SK-N-SH treated with all-trans-retinoic acid at 6 μM for 48 hours (cell line): ENCODE results near the gene CDH22.

Experiments used
- BACH2 ChIP-seq: fragments of 250-450 bp; sonication (Bioruptor Pico); IDR thresholded peaks from 2 replicates; pipeline ENCODE4 v1.9.0; 2021; ENCODE audit warnings: mild to moderate bottlenecking, borderline replicate concordance
- CSDC2 ChIP-seq: fragments of 250-450 bp; sonication (Bioruptor Pico); IDR thresholded peaks from 2 replicates; pipeline ENCODE4 v1.5.0; 2020; ENCODE audit warnings: mild to moderate bottlenecking, moderate library complexity
- SNAI2 ChIP-seq: fragments of 250-450 bp; sonication (Bioruptor Pico); IDR thresholded peaks from 2 replicates; pipeline ENCODE4 v1.5.0; 2020; ENCODE audit warnings: mild to moderate bottlenecking, moderate library complexity
- ZNF8 ChIP-seq: fragments of 450-650 bp; formaldehyde crosslinking; IDR thresholded peaks from 2 replicates; pipeline ENCODE4 v1.5.0; 2020; ENCODE audit warnings: mild to moderate bottlenecking, moderate library complexity
- TF ChIP-seq, protein P1 (sequence below): fragments of 250-450 bp; sonication (Bioruptor Pico); IDR thresholded peaks from 2 replicates; pipeline ENCODE4 v1.5.1; 2020; ENCODE audit warnings: low read depth, mild to moderate bottlenecking, moderate library complexity
- TF ChIP-seq, protein P2 (sequence below): fragments of 250-450 bp; sonication (Bioruptor Pico); IDR thresholded peaks from 2 replicates; pipeline ENCODE4 v1.8.0; 2020; ENCODE audit warnings: mild to moderate bottlenecking, moderate library complexity, borderline replicate concordance
- TF ChIP-seq, protein P3 (sequence below): fragments of 250-450 bp; sonication (Bioruptor Pico); IDR thresholded peaks from 2 replicates; pipeline ENCODE4 v1.8.0; 2021; ENCODE audit warnings: low read depth, mild to moderate bottlenecking, moderate library complexity, borderline replicate concordance

DNA sequence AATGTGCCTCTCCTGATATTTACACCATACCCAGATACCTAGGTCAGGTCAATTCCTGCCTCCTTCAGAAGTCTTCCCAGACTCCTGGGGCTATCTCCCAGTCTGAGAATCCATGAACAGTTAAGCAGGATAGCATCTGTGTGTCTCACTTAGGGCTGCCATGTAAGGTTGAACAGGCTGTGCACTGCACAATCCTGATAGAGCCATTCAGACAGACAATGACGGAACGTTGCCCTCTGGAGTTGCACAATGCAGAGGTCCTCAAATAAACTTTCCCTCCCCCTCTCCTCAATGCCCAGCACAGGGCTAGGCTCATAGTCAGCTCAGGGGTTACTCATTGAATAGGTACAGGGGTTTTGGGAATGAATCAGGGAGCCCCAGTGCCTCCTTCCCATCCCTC, 100.5 kb downstream of the CDH22 start:
- TF ChIP-seq CSDC2 (CRISPR knock-in tag) (no peak), BACH2 (CRISPR knock-in tag) (no peak), SNAI2 (CRISPR knock-in tag) (no peak), ZNF8 (CRISPR knock-in tag) (no peak)
- TF ChIP-seq, protein P1, sequence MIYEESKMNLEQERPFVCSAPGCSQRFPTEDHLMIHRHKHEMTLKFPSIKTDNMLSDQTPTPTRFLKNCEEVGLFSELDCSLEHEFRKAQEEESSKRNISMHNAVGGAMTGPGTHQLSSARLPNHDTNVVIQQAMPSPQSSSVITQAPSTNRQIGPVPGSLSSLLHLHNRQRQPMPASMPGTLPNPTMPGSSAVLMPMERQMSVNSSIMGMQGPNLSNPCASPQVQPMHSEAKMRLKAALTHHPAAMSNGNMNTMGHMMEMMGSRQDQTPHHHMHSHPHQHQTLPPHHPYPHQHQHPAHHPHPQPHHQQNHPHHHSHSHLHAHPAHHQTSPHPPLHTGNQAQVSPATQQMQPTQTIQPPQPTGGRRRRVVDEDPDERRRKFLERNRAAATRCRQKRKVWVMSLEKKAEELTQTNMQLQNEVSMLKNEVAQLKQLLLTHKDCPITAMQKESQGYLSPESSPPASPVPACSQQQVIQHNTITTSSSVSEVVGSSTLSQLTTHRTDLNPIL (CRISPR knock-in tag), result no peak
- TF ChIP-seq, protein P2, sequence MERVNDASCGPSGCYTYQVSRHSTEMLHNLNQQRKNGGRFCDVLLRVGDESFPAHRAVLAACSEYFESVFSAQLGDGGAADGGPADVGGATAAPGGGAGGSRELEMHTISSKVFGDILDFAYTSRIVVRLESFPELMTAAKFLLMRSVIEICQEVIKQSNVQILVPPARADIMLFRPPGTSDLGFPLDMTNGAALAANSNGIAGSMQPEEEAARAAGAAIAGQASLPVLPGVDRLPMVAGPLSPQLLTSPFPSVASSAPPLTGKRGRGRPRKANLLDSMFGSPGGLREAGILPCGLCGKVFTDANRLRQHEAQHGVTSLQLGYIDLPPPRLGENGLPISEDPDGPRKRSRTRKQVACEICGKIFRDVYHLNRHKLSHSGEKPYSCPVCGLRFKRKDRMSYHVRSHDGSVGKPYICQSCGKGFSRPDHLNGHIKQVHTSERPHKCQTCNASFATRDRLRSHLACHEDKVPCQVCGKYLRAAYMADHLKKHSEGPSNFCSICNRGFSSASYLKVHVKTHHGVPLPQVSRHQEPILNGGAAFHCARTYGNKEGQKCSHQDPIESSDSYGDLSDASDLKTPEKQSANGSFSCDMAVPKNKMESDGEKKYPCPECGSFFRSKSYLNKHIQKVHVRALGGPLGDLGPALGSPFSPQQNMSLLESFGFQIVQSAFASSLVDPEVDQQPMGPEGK (CRISPR knock-in tag), result no peak
- TF ChIP-seq, protein P3, sequence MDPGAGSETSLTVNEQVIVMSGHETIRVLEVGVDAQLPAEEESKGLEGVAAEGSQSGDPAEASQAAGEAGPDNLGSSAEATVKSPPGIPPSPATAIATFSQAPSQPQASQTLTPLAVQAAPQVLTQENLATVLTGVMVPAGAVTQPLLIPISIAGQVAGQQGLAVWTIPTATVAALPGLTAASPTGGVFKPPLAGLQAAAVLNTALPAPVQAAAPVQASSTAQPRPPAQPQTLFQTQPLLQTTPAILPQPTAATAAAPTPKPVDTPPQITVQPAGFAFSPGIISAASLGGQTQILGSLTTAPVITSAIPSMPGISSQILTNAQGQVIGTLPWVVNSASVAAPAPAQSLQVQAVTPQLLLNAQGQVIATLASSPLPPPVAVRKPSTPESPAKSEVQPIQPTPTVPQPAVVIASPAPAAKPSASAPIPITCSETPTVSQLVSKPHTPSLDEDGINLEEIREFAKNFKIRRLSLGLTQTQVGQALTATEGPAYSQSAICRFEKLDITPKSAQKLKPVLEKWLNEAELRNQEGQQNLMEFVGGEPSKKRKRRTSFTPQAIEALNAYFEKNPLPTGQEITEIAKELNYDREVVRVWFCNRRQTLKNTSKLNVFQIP (CRISPR knock-in tag), result no peak
